ENCODE measurements around the gene CYP1A2. TPM values are rescaled to one million over a fixed set of nuclear protein-coding genes. Genes with fewer than 3 reads are reported as not detected.
A peak's percentile ranks its signal among the peaks of the same experiment; 100 is the strongest.

The CYP1A2 gene
- total RNA-seq, 1 donor from 2014 or later = not detected

GRCh38 chr15:74788683-74789151, 40.1 kb downstream of the CYP1A2 start:
- no peak for DNase-seq (ENCODE audit: low read depth in 2 of 2)

- DNase-seq (ENCODE audit: low read depth in 2 of 2) = no peak
These were observed 40.6 kb downstream of the CYP1A2 start for GRCh38 chr15:74789171-74789631.

- no peak for DNase-seq (ENCODE audit: low read depth in 2 of 2)
These were observed 41.1 kb downstream of the CYP1A2 start for GRCh38 chr15:74789741-74790079.

- peak in 1 of 2 donors; percentile 65 for DNase-seq (ENCODE audit: low read depth in 2 of 2)
These were observed 41.7 kb downstream of the CYP1A2 start for GRCh38 chr15:74790080-74790916.

- DNase-seq (ENCODE audit: low read depth in 2 of 2) = no peak
These were observed 42.4 kb downstream of the CYP1A2 start for GRCh38 chr15:74791007-74791406.

- no peak for DNase-seq (ENCODE audit: low read depth in 2 of 2)
These were observed 43.0 kb downstream of the CYP1A2 start for GRCh38 chr15:74791667-74792066.

GRCh38 chr15:74792227-74793016, 43.8 kb downstream of the CYP1A2 start:
- no peak for DNase-seq (ENCODE audit: low read depth in 2 of 2)

GRCh38 chr15:74793135-74794028, 44.7 kb downstream of the CYP1A2 start:
- DNase-seq (ENCODE audit: low read depth in 2 of 2) = peak; percentile 55 to 62

GRCh38 chr15:74794248-74794969, 45.8 kb downstream of the CYP1A2 start:
- no peak for DNase-seq (ENCODE audit: low read depth in 2 of 2)

- DNase-seq (ENCODE audit: low read depth in 2 of 2) = no peak
These were observed 46.3 kb downstream of the CYP1A2 start for GRCh38 chr15:74794970-74795349.

GRCh38 chr15:74795966-74796625, 47.5 kb downstream of the CYP1A2 start:
- no peak for DNase-seq (ENCODE audit: low read depth in 2 of 2)

GRCh38 chr15:74798388-74799254, 50.0 kb downstream of the CYP1A2 start:
- no peak for DNase-seq (ENCODE audit: low read depth in 2 of 2)

- no peak for DNase-seq (ENCODE audit: low read depth in 2 of 2)
These were observed 50.7 kb downstream of the CYP1A2 start for GRCh38 chr15:74799255-74799855.

GRCh38 chr15:74799856-74800558, 51.4 kb downstream of the CYP1A2 start:
- peak; percentile 64 to 66 for DNase-seq (ENCODE audit: low read depth in 2 of 2)

GRCh38 chr15:74800559-74801094, 52.0 kb downstream of the CYP1A2 start:
- no peak for DNase-seq (ENCODE audit: low read depth in 2 of 2)

- DNase-seq (ENCODE audit: low read depth in 2 of 2) = no peak
These were observed 52.8 kb downstream of the CYP1A2 start for GRCh38 chr15:74801311-74801997.

GRCh38 chr15:74802290-74802689, 53.6 kb downstream of the CYP1A2 start:
- DNase-seq (ENCODE audit: low read depth in 2 of 2) = no peak
